OCI-LY7 (cell line): ENCODE results near the gene SGCB. TPM values are rescaled to one million over a fixed set of nuclear protein-coding genes. Genes with fewer than 3 reads are reported as not detected.

Source experiments
- BruUV-seq: library from RNA; stranded (reverse); fragments of 400-500 nt; replicated peaks from 2 replicates; lab custom pipeline; 2021; lab: Mats Ljungman, UMichigan
- CTCF ChIA-PET: fragments of 300-600 bp; sonication (Branson Sonifier 250); formaldehyde crosslinking; loops from one replicate; lab custom pipeline; 2022; ENCODE audit warnings: antibody characterized with exemption; ENCODE audit not compliant: unreplicated experiment; lab: Charles Lee
- POLR2A ChIA-PET: fragments of 300-600 bp; sonication (Branson Sonifier 250); formaldehyde crosslinking; loops from one replicate; lab custom pipeline; 2022; ENCODE audit warnings: antibody characterized with exemption; lab: Charles Lee
- DNase-seq: peaks from one replicate; pipeline ENCODE4 v3.0.0-alpha.2; 2015; ENCODE audit warnings: low spot score
- H2AFZ ChIP-seq: fragments of 200-600 bp; sonication (generic), shearing (Covaris generic); 2 replicates; pipeline ENCODE4 v1.6.1; 2014; ENCODE audit warnings: mild to moderate bottlenecking, antibody characterized with exemption, low read length, moderate library complexity
- H3K27ac ChIP-seq: fragments of 200-600 bp; sonication (generic); 2 replicates; pipeline ENCODE4 v1.5.1; 2014; ENCODE audit warnings: mixed run types, low read depth, mild to moderate bottlenecking, moderate library complexity, low read length, inconsistent platforms; ENCODE audit not compliant: poor library complexity, severe bottlenecking
- H3K36me3 ChIP-seq: fragments of 200-600 bp; sonication (generic); 2 replicates; pipeline ENCODE4 v1.6.1; 2014; ENCODE audit warnings: mild to moderate bottlenecking, antibody characterized with exemption, low read length, moderate library complexity, mixed read lengths; ENCODE audit not compliant: insufficient read depth
- H3K4me1 ChIP-seq: fragments of 200-600 bp; sonication (generic); 2 replicates; pipeline ENCODE4 v1.5.1; 2014; ENCODE audit warnings: mild to moderate bottlenecking, low read length; ENCODE audit not compliant: insufficient read depth, poor library complexity, severe bottlenecking
- H3K4me2 ChIP-seq: fragments of 200-600 bp; sonication (generic); 2 replicates; pipeline ENCODE4 v1.6.1; 2014; ENCODE audit warnings: mild to moderate bottlenecking, low read length
- H3K4me3 ChIP-seq: fragments of 200-600 bp; sonication (generic); 2 replicates; pipeline ENCODE4 v1.5.1; 2014; ENCODE audit warnings: mild to moderate bottlenecking, low read depth, low read length; ENCODE audit not compliant: poor library complexity, severe bottlenecking
- H3K79me2 ChIP-seq: fragments of 200-600 bp; sonication (generic); 2 replicates; pipeline ENCODE4 v1.6.1; 2016; ENCODE audit warnings: low read depth, mild to moderate bottlenecking, low read length, moderate library complexity, mixed read lengths; ENCODE audit not compliant: insufficient read depth
- H3K9me2 ChIP-seq: fragments of 200-600 bp; sonication (generic); 2 replicates; pipeline ENCODE4 v1.6.1; 2016; ENCODE audit warnings: mild to moderate bottlenecking, low read length, mixed read lengths; ENCODE audit not compliant: insufficient read depth
- H3K9me3 ChIP-seq: fragments of 200-600 bp; sonication (generic); 2 replicates; pipeline ENCODE4 v1.6.1; 2014; ENCODE audit warnings: mild to moderate bottlenecking, mixed run types, low read length, mixed read lengths
- H4K20me1 ChIP-seq: fragments of 200-600 bp; sonication (generic); 2 replicates; pipeline ENCODE4 v1.6.1; 2014; ENCODE audit warnings: mild to moderate bottlenecking, antibody characterized with exemption, low read length, moderate library complexity, mixed read lengths; ENCODE audit not compliant: insufficient read depth
- CTCF ChIP-seq: fragments of 200-600 bp; sonication (generic); conservative IDR thresholded peaks from 2 replicates; pipeline ENCODE4 v1.5.1; 2014; ENCODE audit warnings: mild to moderate bottlenecking, antibody characterized with exemption, low read length, moderate library complexity, mixed read lengths
- EZH2phosphoT487 ChIP-seq: fragments of 200-600 bp; sonication (generic); IDR thresholded peaks from 2 replicates; pipeline ENCODE4 v1.6.1; 2018; ENCODE audit warnings: low read depth, borderline replicate concordance, mild to moderate bottlenecking, mixed run types, antibody characterized with exemption, low read length, moderate library complexity, mixed read lengths
- intact Hi-C: fragments of 100-400 bp; cut with micrococcal nuclease; formaldehyde crosslinking; loops from one replicate; pipeline ENCODE4 v1.10.0; 2022; ENCODE audit not compliant: unreplicated experiment
- total RNA-seq, 2 experiments: library from RNA; depleted of rRNA in 1 of 2; stranded (reverse); fragments of >200 nt in 1 of 2; shearing (Covaris generic) in 1 of 2; gene quantifications; 2 replicates each; pipeline ENCODE4 v1.2.3, GENCODE V29; 2014 to 2022

Gene SGCB
- total RNA-seq, 2 experiments from 2014 or later: 7.5 to 20.2 TPM

- no peak overlapping the region for H3K27ac ChIP-seq
- H3K4me3 ChIP-seq: no peak overlapping the region
- no peaks in the 10 kb centered on the region for H4K20me1 ChIP-seq
- intact Hi-C loops: no loop called here
- no peak for TF ChIP-seq EZH2phosphoT487
- TF ChIP-seq CTCF: no peak
- H3K9me2 ChIP-seq: no peaks in the 10 kb centered on the region
- CTCF ChIA-PET: no interaction called here
- no peak for DNase-seq
- H2AFZ ChIP-seq: no peak overlapping the region
- no peaks in the 10 kb centered on the region for H3K36me3 ChIP-seq
- H3K79me2 ChIP-seq: no peaks in the 10 kb centered on the region
- POLR2A ChIA-PET: no interaction called here
- no peak overlapping the region for H3K4me2 ChIP-seq
- H3K9me3 ChIP-seq: no peaks in the 10 kb centered on the region
- BruUV-seq: no TSS peak
- no peaks in the 10 kb centered on the region for H3K4me1 ChIP-seq
Observed at GRCh38 chr4:51999250-51999649, 38.8 kb downstream of the SGCB start.

GRCh38 chr4:51998837-51999236 lies 39.3 kb downstream of the SGCB start:
- no peaks in the 10 kb centered on the region for H3K79me2 ChIP-seq
- no peak overlapping the region for H3K27ac ChIP-seq
- no peak overlapping the region for H3K4me2 ChIP-seq
- H3K4me3 ChIP-seq: no peak overlapping the region
- intact Hi-C loops: no loop called here
- ChIA-PET CTCF (no interaction called here), POLR2A (no interaction called here)
- H3K36me3 ChIP-seq: no peaks in the 10 kb centered on the region
- H3K9me3 ChIP-seq: no peaks in the 10 kb centered on the region
- no peaks in the 10 kb centered on the region for H3K4me1 ChIP-seq
- no TSS peak for BruUV-seq
- DNase-seq: no peak
- TF ChIP-seq EZH2phosphoT487 (no peak), CTCF (no peak)
- no peaks in the 10 kb centered on the region for H4K20me1 ChIP-seq
- no peak overlapping the region for H2AFZ ChIP-seq
- no peaks in the 10 kb centered on the region for H3K9me2 ChIP-seq

GRCh38 chr4:51997647-51998046 lies 40.5 kb downstream of the SGCB start:
- intact Hi-C loops: no loop called here
- H3K4me3 ChIP-seq: no peak overlapping the region
- no peaks in the 10 kb centered on the region for H3K36me3 ChIP-seq
- ChIA-PET POLR2A (no interaction called here), CTCF (no interaction called here)
- peak; percentile 26; the same call in 1 of the 2 replicates for TF ChIP-seq CTCF
- no peak for TF ChIP-seq EZH2phosphoT487
- H3K9me3 ChIP-seq: no peaks in the 10 kb centered on the region
- H3K79me2 ChIP-seq: no peaks in the 10 kb centered on the region
- no peak overlapping the region for H3K4me2 ChIP-seq
- DNase-seq: no peak
- H3K9me2 ChIP-seq: no peaks in the 10 kb centered on the region
- H2AFZ ChIP-seq: no peak overlapping the region
- no peak overlapping the region for H3K27ac ChIP-seq
- H4K20me1 ChIP-seq: no peaks in the 10 kb centered on the region
- BruUV-seq: no TSS peak
- H3K4me1 ChIP-seq: no peaks in the 10 kb centered on the region
